ENCODE data around the gene HECW1.

DNA sequence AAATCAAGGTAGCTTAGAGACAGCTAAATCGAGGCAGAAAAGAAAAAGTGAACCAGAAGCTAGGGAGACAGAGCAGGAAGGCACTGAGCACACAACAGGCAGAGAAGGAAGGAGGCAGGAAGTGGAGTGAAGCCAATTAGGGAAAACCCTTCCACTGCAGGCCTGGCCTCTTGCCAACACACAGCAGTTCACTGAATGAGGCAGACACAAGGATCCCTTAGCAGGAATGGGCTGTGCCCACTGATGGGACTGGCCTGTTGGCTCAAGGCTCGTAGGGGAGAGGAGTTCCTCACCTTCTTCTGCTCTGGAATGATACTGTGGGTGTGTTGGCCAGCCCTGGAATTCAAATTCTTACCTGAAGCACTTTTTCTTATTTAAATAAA is 250.2 kb downstream of the HECW1 start:
- TF ChIP-seq, protein P1, sequence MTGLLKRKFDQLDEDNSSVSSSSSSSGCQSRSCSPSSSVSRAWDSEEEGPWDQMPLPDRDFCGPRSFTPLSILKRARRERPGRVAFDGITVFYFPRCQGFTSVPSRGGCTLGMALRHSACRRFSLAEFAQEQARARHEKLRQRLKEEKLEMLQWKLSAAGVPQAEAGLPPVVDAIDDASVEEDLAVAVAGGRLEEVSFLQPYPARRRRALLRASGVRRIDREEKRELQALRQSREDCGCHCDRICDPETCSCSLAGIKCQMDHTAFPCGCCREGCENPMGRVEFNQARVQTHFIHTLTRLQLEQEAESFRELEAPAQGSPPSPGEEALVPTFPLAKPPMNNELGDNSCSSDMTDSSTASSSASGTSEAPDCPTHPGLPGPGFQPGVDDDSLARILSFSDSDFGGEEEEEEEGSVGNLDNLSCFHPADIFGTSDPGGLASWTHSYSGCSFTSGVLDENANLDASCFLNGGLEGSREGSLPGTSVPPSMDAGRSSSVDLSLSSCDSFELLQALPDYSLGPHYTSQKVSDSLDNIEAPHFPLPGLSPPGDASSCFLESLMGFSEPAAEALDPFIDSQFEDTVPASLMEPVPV (CRISPR knock-in tag; IDR thresholded peaks at IDR 0.05), result no peak
- TF ChIP-seq, protein P2, sequence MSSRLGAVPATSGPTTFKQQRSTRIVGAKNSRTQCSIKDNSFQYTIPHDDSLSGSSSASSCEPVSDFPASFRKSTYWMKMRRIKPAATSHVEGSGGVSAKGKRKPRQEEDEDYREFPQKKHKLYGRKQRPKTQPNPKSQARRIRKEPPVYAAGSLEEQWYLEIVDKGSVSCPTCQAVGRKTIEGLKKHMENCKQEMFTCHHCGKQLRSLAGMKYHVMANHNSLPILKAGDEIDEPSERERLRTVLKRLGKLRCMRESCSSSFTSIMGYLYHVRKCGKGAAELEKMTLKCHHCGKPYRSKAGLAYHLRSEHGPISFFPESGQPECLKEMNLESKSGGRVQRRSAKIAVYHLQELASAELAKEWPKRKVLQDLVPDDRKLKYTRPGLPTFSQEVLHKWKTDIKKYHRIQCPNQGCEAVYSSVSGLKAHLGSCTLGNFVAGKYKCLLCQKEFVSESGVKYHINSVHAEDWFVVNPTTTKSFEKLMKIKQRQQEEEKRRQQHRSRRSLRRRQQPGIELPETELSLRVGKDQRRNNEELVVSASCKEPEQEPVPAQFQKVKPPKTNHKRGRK (CRISPR knock-in tag; IDR thresholded peaks at IDR 0.05), result no peak
- TF ChIP-seq, protein P3, sequence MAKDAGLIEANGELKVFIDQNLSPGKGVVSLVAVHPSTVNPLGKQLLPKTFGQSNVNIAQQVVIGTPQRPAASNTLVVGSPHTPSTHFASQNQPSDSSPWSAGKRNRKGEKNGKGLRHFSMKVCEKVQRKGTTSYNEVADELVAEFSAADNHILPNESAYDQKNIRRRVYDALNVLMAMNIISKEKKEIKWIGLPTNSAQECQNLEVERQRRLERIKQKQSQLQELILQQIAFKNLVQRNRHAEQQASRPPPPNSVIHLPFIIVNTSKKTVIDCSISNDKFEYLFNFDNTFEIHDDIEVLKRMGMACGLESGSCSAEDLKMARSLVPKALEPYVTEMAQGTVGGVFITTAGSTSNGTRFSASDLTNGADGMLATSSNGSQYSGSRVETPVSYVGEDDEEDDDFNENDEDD (CRISPR knock-in tag; IDR thresholded peaks at IDR 0.05; ENCODE audit: borderline replicate concordance), result no peak
- TF ChIP-seq, protein P4, sequence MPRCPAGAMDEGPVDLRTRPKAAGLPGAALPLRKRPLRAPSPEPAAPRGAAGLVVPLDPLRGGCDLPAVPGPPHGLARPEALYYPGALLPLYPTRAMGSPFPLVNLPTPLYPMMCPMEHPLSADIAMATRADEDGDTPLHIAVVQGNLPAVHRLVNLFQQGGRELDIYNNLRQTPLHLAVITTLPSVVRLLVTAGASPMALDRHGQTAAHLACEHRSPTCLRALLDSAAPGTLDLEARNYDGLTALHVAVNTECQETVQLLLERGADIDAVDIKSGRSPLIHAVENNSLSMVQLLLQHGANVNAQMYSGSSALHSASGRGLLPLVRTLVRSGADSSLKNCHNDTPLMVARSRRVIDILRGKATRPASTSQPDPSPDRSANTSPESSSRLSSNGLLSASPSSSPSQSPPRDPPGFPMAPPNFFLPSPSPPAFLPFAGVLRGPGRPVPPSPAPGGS (CRISPR knock-in tag; IDR thresholded peaks at IDR 0.05), result no peak
- TF ChIP-seq, protein P5, sequence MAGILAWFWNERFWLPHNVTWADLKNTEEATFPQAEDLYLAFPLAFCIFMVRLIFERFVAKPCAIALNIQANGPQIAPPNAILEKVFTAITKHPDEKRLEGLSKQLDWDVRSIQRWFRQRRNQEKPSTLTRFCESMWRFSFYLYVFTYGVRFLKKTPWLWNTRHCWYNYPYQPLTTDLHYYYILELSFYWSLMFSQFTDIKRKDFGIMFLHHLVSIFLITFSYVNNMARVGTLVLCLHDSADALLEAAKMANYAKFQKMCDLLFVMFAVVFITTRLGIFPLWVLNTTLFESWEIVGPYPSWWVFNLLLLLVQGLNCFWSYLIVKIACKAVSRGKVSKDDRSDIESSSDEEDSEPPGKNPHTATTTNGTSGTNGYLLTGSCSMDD (CRISPR knock-in tag; IDR thresholded peaks at IDR 0.05), result no peak
- TF ChIP-seq, protein P6, sequence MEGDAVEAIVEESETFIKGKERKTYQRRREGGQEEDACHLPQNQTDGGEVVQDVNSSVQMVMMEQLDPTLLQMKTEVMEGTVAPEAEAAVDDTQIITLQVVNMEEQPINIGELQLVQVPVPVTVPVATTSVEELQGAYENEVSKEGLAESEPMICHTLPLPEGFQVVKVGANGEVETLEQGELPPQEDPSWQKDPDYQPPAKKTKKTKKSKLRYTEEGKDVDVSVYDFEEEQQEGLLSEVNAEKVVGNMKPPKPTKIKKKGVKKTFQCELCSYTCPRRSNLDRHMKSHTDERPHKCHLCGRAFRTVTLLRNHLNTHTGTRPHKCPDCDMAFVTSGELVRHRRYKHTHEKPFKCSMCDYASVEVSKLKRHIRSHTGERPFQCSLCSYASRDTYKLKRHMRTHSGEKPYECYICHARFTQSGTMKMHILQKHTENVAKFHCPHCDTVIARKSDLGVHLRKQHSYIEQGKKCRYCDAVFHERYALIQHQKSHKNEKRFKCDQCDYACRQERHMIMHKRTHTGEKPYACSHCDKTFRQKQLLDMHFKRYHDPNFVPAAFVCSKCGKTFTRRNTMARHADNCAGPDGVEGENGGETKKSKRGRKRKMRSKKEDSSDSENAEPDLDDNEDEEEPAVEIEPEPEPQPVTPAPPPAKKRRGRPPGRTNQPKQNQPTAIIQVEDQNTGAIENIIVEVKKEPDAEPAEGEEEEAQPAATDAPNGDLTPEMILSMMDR (CRISPR knock-in tag; IDR thresholded peaks at IDR 0.05), result no peak
- no peak for TF ChIP-seq EHMT2 (IDR thresholded peaks at IDR 0.05; ENCODE audit: borderline replicate concordance, low read depth, low read length)
- TF ChIP-seq ZFP36 (IDR thresholded peaks at IDR 0.05; ENCODE audit: borderline replicate concordance, low read depth, low read length, partially characterized antibody), result no peak
- TF ChIP-seq, protein P7, sequence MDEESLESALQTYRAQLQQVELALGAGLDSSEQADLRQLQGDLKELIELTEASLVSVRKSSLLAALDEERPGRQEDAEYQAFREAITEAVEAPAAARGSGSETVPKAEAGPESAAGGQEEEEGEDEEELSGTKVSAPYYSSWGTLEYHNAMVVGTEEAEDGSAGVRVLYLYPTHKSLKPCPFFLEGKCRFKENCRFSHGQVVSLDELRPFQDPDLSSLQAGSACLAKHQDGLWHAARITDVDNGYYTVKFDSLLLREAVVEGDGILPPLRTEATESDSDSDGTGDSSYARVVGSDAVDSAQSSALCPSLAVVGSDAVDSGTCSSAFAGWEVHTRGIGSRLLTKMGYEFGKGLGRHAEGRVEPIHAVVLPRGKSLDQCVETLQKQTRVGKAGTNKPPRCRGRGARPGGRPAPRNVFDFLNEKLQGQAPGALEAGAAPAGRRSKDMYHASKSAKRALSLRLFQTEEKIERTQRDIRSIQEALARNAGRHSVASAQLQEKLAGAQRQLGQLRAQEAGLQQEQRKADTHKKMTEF (CRISPR knock-in tag; IDR thresholded peaks at IDR 0.05), result no peak
- TF ChIP-seq CEBPB (IDR thresholded peaks at IDR 0.05; ENCODE audit: borderline replicate concordance, low read depth, low read length), result no peak
- no peak for TF ChIP-seq MYC (CRISPR knock-in tag; IDR thresholded peaks at IDR 0.05; ENCODE audit: borderline replicate concordance)
- TF ChIP-seq, protein P8, sequence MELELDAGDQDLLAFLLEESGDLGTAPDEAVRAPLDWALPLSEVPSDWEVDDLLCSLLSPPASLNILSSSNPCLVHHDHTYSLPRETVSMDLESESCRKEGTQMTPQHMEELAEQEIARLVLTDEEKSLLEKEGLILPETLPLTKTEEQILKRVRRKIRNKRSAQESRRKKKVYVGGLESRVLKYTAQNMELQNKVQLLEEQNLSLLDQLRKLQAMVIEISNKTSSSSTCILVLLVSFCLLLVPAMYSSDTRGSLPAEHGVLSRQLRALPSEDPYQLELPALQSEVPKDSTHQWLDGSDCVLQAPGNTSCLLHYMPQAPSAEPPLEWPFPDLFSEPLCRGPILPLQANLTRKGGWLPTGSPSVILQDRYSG (CRISPR knock-in tag; IDR thresholded peaks at IDR 0.05), result no peak

Data from HepG2 (cell line).